Measurements from ENCODE around the gene AGPS. TPM values are rescaled to one million over a fixed set of nuclear protein-coding genes. Genes with fewer than 3 reads are reported as not detected.

The AGPS gene
- total RNA-seq, 1 experiment from 2014 or later, result 46.7 TPM

DNA sequence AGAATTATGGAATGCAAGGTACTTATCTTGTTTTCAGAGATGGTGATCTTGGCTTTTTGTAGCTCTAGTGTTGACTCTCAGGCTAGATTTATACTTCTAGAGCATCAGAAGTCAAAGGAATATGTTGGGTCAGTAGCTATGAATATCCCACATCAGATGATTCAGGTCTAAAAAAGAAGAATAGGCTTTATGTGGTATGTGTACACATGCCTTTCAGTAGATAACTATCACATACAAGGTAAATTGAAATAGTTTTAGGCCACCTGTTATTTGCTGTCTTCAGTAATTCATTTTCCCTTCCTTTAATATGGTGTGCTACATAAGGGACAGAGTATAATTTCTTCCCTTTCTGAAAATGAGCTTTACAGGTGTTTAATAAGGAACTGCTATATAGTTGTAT lies 142.4 kb downstream of the AGPS start:
- Histone ChIP-seq H3K4me3 (ENCODE audit: low read depth, low read length, poor library complexity, severe bottlenecking) (no peak overlapping the region), H3K4me1 (ENCODE audit: insufficient read depth, low read length, poor library complexity, severe bottlenecking) (peaks cover 14% of the 10 kb centered on the region), H3K27me3 (replicated peaks; ENCODE audit: insufficient read depth, low read depth, low read length, poor library complexity) (no peaks in the 10 kb centered on the region), H3K36me3 (ENCODE audit: insufficient read depth, low read length, poor library complexity, severe bottlenecking) (no peaks in the 10 kb centered on the region), H3K9me3 (ENCODE audit: low read depth, low read length, poor library complexity, severe bottlenecking) (no peaks in the 10 kb centered on the region), H3K27ac (ENCODE audit: low read depth, low read length, poor library complexity, severe bottlenecking) (no peak overlapping the region)
- no peak for DNase-seq (ENCODE audit: low spot score)
- intact Hi-C loops (cut with micrococcal nuclease; ENCODE audit: unreplicated experiment), result no loop called here
- BruUV-seq (replicated peaks), result no TSS peak
- TF ChIP-seq, protein P1, sequence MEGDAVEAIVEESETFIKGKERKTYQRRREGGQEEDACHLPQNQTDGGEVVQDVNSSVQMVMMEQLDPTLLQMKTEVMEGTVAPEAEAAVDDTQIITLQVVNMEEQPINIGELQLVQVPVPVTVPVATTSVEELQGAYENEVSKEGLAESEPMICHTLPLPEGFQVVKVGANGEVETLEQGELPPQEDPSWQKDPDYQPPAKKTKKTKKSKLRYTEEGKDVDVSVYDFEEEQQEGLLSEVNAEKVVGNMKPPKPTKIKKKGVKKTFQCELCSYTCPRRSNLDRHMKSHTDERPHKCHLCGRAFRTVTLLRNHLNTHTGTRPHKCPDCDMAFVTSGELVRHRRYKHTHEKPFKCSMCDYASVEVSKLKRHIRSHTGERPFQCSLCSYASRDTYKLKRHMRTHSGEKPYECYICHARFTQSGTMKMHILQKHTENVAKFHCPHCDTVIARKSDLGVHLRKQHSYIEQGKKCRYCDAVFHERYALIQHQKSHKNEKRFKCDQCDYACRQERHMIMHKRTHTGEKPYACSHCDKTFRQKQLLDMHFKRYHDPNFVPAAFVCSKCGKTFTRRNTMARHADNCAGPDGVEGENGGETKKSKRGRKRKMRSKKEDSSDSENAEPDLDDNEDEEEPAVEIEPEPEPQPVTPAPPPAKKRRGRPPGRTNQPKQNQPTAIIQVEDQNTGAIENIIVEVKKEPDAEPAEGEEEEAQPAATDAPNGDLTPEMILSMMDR (conservative IDR thresholded peaks at IDR 0.05; ENCODE audit: low read depth, low read length), result no peak
- TF ChIP-seq EZH2 (IDR thresholded peaks at IDR 0.05; ENCODE audit: borderline replicate concordance, low read depth, low read length, poor library complexity, severe bottlenecking), result no peak
- POLR2A ChIA-PET (ENCODE audit: low non-redundant PET), result interaction anchor here (0.7 kb wide), 1 partner anchor 39 kb away, joined by 3 read pairs; no protein-coding TSS in a partner anchor
- CTCF ChIA-PET, result no interaction called here

DNA sequence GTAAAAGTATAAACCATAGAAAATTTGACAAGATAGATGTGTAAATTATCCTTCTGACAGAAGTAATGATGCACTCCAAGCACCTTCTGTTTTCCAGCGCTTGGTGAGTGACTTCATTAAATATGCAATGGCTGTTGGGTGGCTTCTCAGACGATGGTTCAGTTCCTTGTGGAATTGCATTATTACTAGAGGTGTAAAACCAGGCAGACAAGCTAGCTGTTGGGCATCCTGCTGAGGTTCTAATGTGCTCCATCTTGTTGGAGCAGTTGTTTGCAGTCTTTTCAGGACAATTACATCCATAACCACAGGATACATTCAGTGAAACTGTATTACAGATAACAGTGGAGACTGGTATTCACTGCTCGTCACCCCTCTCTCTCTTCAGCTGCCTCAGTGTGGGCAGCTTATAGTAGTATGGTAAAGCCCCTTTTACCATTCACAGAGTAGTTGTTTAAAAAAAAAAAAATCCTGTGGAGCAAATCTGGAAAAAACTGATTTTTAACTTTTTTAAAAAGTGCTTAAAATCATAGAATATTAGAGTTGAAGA lies 143.5 kb downstream of the AGPS start:
- Histone ChIP-seq H3K4me3 (ENCODE audit: low read depth, low read length, poor library complexity, severe bottlenecking) (no peak overlapping the region), H3K4me1 (ENCODE audit: insufficient read depth, low read length, poor library complexity, severe bottlenecking) (peaks cover 14% of the 10 kb centered on the region), H3K36me3 (ENCODE audit: insufficient read depth, low read length, poor library complexity, severe bottlenecking) (no peaks in the 10 kb centered on the region), H3K27ac (ENCODE audit: low read depth, low read length, poor library complexity, severe bottlenecking) (no peak overlapping the region), H3K9me3 (ENCODE audit: low read depth, low read length, poor library complexity, severe bottlenecking) (no peaks in the 10 kb centered on the region), H3K27me3 (replicated peaks; ENCODE audit: insufficient read depth, low read depth, low read length, poor library complexity) (no peaks in the 10 kb centered on the region)
- BruUV-seq (replicated peaks), result no TSS peak
- TF ChIP-seq, protein P1 (conservative IDR thresholded peaks at IDR 0.05; ENCODE audit: low read depth, low read length), result no peak
- no peak for TF ChIP-seq EZH2 (IDR thresholded peaks at IDR 0.05; ENCODE audit: borderline replicate concordance, low read depth, low read length, poor library complexity, severe bottlenecking)
- POLR2A ChIA-PET (ENCODE audit: low non-redundant PET), result no interaction called here
- intact Hi-C loops (cut with micrococcal nuclease; ENCODE audit: unreplicated experiment), result no loop called here
- no peak for DNase-seq (ENCODE audit: low spot score)
- CTCF ChIA-PET, result no interaction called here

- Histone ChIP-seq H3K27me3 (replicated peaks; ENCODE audit: insufficient read depth, low read depth, low read length, poor library complexity) (no peaks in the 10 kb centered on the region), H3K9me3 (ENCODE audit: low read depth, low read length, poor library complexity, severe bottlenecking) (no peaks in the 10 kb centered on the region), H3K4me3 (ENCODE audit: low read depth, low read length, poor library complexity, severe bottlenecking) (no peak overlapping the region), H3K4me1 (ENCODE audit: insufficient read depth, low read length, poor library complexity, severe bottlenecking) (peaks cover 21% of the 10 kb centered on the region), H3K36me3 (ENCODE audit: insufficient read depth, low read length, poor library complexity, severe bottlenecking) (no peaks in the 10 kb centered on the region), H3K27ac (ENCODE audit: low read depth, low read length, poor library complexity, severe bottlenecking) (no peak overlapping the region)
- POLR2A ChIA-PET (ENCODE audit: low non-redundant PET), result no interaction called here
- no peak for DNase-seq (ENCODE audit: low spot score)
- intact Hi-C loops (cut with micrococcal nuclease; ENCODE audit: unreplicated experiment), result no loop called here
- no TSS peak for BruUV-seq (replicated peaks)
- CTCF ChIA-PET, result no interaction called here
- TF ChIP-seq, protein P1 (conservative IDR thresholded peaks at IDR 0.05; ENCODE audit: low read depth, low read length), result no peak
These were observed 144.6 kb downstream of the AGPS start for GRCh38 chr2:177537213-177537612.
